Fibroblast of villous mesenchyme (primary cell): ENCODE measurements around the gene HOXA4. TPM values are rescaled to one million over a fixed set of nuclear protein-coding genes. Genes with fewer than 3 reads are reported as not detected.

Experiments used
- DNase-seq: peaks from one replicate; pipeline ENCODE4 v3.0.0-alpha.2; 2010; ENCODE audit warnings: low read depth
- H3K4me3 ChIP-seq: 2 replicates; pipeline ENCODE4 v1.5.1; 2011; ENCODE audit warnings: low read depth, mild to moderate bottlenecking, low read length
- CTCF ChIP-seq: IDR thresholded peaks from 2 replicates; pipeline ENCODE4 v1.5.1; 2012; ENCODE audit warnings: low read depth, mild to moderate bottlenecking, low read length; ENCODE audit not compliant: insufficient read depth
- total RNA-seq: library from RNA; depleted of rRNA; stranded (reverse); fragments of >200 nt; gene quantifications from 2 replicates; pipeline ENCODE4 v1.2.3, GENCODE V29; 2012

The HOXA4 gene
- total RNA-seq, 1 donor, result 1.3 TPM

- TF ChIP-seq CTCF, result no peak
- H3K4me3 ChIP-seq, result no peak overlapping the region
- no peak for DNase-seq
These were observed 2.5 kb downstream of the HOXA4 start for GRCh38 chr7:27128034-27128433.

- TF ChIP-seq CTCF, result no peak
- H3K4me3 ChIP-seq, result no peak overlapping the region
- DNase-seq, result no peak
These were observed 3.8 kb downstream of the HOXA4 start for GRCh38 chr7:27126596-27127327.

- TF ChIP-seq CTCF, result no peak
- DNase-seq, result no peak
- no peak overlapping the region for H3K4me3 ChIP-seq
These were observed 4.6 kb downstream of the HOXA4 start for GRCh38 chr7:27125986-27126394.

- no peak for DNase-seq
- H3K4me3 ChIP-seq, result no peak overlapping the region
- TF ChIP-seq CTCF, result no peak
These were observed 5.5 kb downstream of the HOXA4 start for GRCh38 chr7:27124902-27125689.

GRCh38 chr7:27124096-27124901 is 6.3 kb downstream of the HOXA4 start:
- no peak overlapping the region for H3K4me3 ChIP-seq
- no peak for TF ChIP-seq CTCF
- DNase-seq, result peak; percentile 67

- TF ChIP-seq CTCF, result no peak
- no peak overlapping the region for H3K4me3 ChIP-seq
- DNase-seq, result no peak
These were observed 7.0 kb downstream of the HOXA4 start for GRCh38 chr7:27123477-27124053.
